ENCODE results near the gene DNLZ. TPM values are rescaled to one million over a fixed set of nuclear protein-coding genes. Genes with fewer than 3 reads are reported as not detected.
A peak's percentile ranks its signal among the peaks of the same experiment; 100 is the strongest.
"Not testable (repeated sequence)": the region's sequence is repeated elsewhere in the genome, so short reads cannot be mapped to it uniquely, and the experiment has no call there.

The DNLZ gene
- 12.1 TPM for polyA plus RNA-seq (2012; ENCODE audit: low read depth, missing spikeins)

GRCh38 chr9:136363106-136363948 is at the start of gene DNLZ:
DNLZ (minus strand) TSS chr9:136363744; CDS start chr9:136363714, 30 bp downstream.
- DNase-seq (ENCODE audit: insufficient read length, low spot score) (peak; percentile 100), FAIRE-seq (peak; percentile 98)
- TF ChIP-seq POU2F2 (IDR thresholded peaks at IDR 0.05; ENCODE audit: low read depth, low read length) (no peak), TAF1 (IDR thresholded peaks at IDR 0.05; ENCODE audit: low read depth, low read length) (no peak), SPI1 (IDR thresholded peaks at IDR 0.05; ENCODE audit: low read depth, low read length) (no peak), POLR2AphosphoS5 (IDR thresholded peaks at IDR 0.05; ENCODE audit: low read depth, low read length) (peak; percentile 78), PAX5 (IDR thresholded peaks at IDR 0.05; ENCODE audit: insufficient read depth, low read length, severe bottlenecking) (no peak), POLR2A (IDR thresholded peaks at IDR 0.05; ENCODE audit: low read depth, low read length) (peak; percentile 65; the same call in 1 of the 2 replicates)

GRCh38 chr9:136412962-136413361 is 49.4 kb upstream of the DNLZ start:
- FAIRE-seq (no peak), DNase-seq (ENCODE audit: insufficient read length, low spot score) (no peak)

GRCh38 chr9:136411378-136411777 is 47.8 kb upstream of the DNLZ start:
- no peak for DNase-seq (ENCODE audit: insufficient read length, low spot score)
- no peak for FAIRE-seq

More at GRCh38 chr9:136412962-136413361, 49.4 kb upstream of the DNLZ start:
- TF ChIP-seq POLR2A (IDR thresholded peaks at IDR 0.05; ENCODE audit: low read depth, low read length) = no peak
- TF ChIP-seq POLR2AphosphoS5 (IDR thresholded peaks at IDR 0.05; ENCODE audit: low read depth, low read length) = no peak
- TF ChIP-seq TAF1 (IDR thresholded peaks at IDR 0.05; ENCODE audit: low read depth, low read length) = no peak
- no peak for TF ChIP-seq POU2F2 (IDR thresholded peaks at IDR 0.05; ENCODE audit: low read depth, low read length)
- TF ChIP-seq PAX5 (IDR thresholded peaks at IDR 0.05; ENCODE audit: insufficient read depth, low read length, severe bottlenecking) = no peak
- TF ChIP-seq SPI1 (IDR thresholded peaks at IDR 0.05; ENCODE audit: low read depth, low read length) = no peak

GRCh38 chr9:136410500-136411287 is 47.1 kb upstream of the DNLZ start, which contains the start of the genes ENTR1 and PMPCA:
ENTR1 (minus strand) TSS chr9:136410614; CDS start chr9:136410397, 217 bp downstream.
PMPCA (plus strand) TSS chr9:136410658; CDS start chr9:136410669, 11 bp downstream.
- TF ChIP-seq TAF1 (IDR thresholded peaks at IDR 0.05; ENCODE audit: low read depth, low read length) (peak; percentile 98), POLR2AphosphoS5 (IDR thresholded peaks at IDR 0.05; ENCODE audit: low read depth, low read length) (peak; percentile 95), SPI1 (IDR thresholded peaks at IDR 0.05; ENCODE audit: low read depth, low read length) (peak; percentile 68), POLR2A (IDR thresholded peaks at IDR 0.05; ENCODE audit: low read depth, low read length) (peak; percentile 94), PAX5 (IDR thresholded peaks at IDR 0.05; ENCODE audit: insufficient read depth, low read length, severe bottlenecking) (peak; percentile 43), POU2F2 (IDR thresholded peaks at IDR 0.05; ENCODE audit: low read depth, low read length) (peak; percentile 49; the same call in 1 of the 2 replicates)
- FAIRE-seq (peak; percentile 99), DNase-seq (ENCODE audit: insufficient read length, low spot score) (peak; percentile 99)

More at GRCh38 chr9:136411378-136411777, 47.8 kb upstream of the DNLZ start:
- TF ChIP-seq PAX5 (IDR thresholded peaks at IDR 0.05; ENCODE audit: insufficient read depth, low read length, severe bottlenecking) = no peak
- 0 out of 2 replicates have a peak, but pooled peaks have one; percentile 23 for TF ChIP-seq POLR2A (IDR thresholded peaks at IDR 0.05; ENCODE audit: low read depth, low read length)
- TF ChIP-seq TAF1 (IDR thresholded peaks at IDR 0.05; ENCODE audit: low read depth, low read length) = no peak

- FAIRE-seq (peak; percentile 70), DNase-seq (ENCODE audit: insufficient read length, low spot score) (peak; percentile 56)
- TF ChIP-seq POLR2AphosphoS5 (IDR thresholded peaks at IDR 0.05; ENCODE audit: low read depth, low read length) = no peak; the same call in 1 of the 2 replicates
- TF ChIP-seq POLR2A (IDR thresholded peaks at IDR 0.05; ENCODE audit: low read depth, low read length) = no peak; the same call in 1 of the 2 replicates
- TF ChIP-seq PAX5 (IDR thresholded peaks at IDR 0.05; ENCODE audit: insufficient read depth, low read length, severe bottlenecking) = no peak
- no peak for TF ChIP-seq TAF1 (IDR thresholded peaks at IDR 0.05; ENCODE audit: low read depth, low read length)
- TF ChIP-seq SPI1 (IDR thresholded peaks at IDR 0.05; ENCODE audit: low read depth, low read length) = no peak
- no peak for TF ChIP-seq POU2F2 (IDR thresholded peaks at IDR 0.05; ENCODE audit: low read depth, low read length)
Observed at GRCh38 chr9:136409557-136410455, 46.3 kb upstream of the DNLZ start.

- TF ChIP-seq POLR2AphosphoS5 (IDR thresholded peaks at IDR 0.05; ENCODE audit: low read depth, low read length) (no peak), POLR2A (IDR thresholded peaks at IDR 0.05; ENCODE audit: low read depth, low read length) (no peak), SPI1 (IDR thresholded peaks at IDR 0.05; ENCODE audit: low read depth, low read length) (no peak), TAF1 (IDR thresholded peaks at IDR 0.05; ENCODE audit: low read depth, low read length) (no peak), POU2F2 (IDR thresholded peaks at IDR 0.05; ENCODE audit: low read depth, low read length) (no peak), PAX5 (IDR thresholded peaks at IDR 0.05; ENCODE audit: insufficient read depth, low read length, severe bottlenecking) (no peak)
- FAIRE-seq (peak; percentile 66), DNase-seq (ENCODE audit: insufficient read length, low spot score) (no peak)
Observed at GRCh38 chr9:136407911-136408310, 44.4 kb upstream of the DNLZ start.

GRCh38 chr9:136407061-136407460 is 43.5 kb upstream of the DNLZ start:
- not testable (repeated sequence) for FAIRE-seq; DNase-seq (ENCODE audit: insufficient read length, low spot score)

- FAIRE-seq = not testable (repeated sequence)
Observed at GRCh38 chr9:136405904-136406303, 42.4 kb upstream of the DNLZ start.

GRCh38 chr9:136405481-136405880 is 41.9 kb upstream of the DNLZ start:
- no peak for FAIRE-seq
- TF ChIP-seq POU2F2 (IDR thresholded peaks at IDR 0.05; ENCODE audit: low read depth, low read length) (no peak), PAX5 (IDR thresholded peaks at IDR 0.05; ENCODE audit: insufficient read depth, low read length, severe bottlenecking) (no peak), TAF1 (IDR thresholded peaks at IDR 0.05; ENCODE audit: low read depth, low read length) (no peak), POLR2A (IDR thresholded peaks at IDR 0.05; ENCODE audit: low read depth, low read length) (no peak), SPI1 (IDR thresholded peaks at IDR 0.05; ENCODE audit: low read depth, low read length) (no peak)

More at GRCh38 chr9:136405904-136406303, 42.4 kb upstream of the DNLZ start:
- DNase-seq (ENCODE audit: insufficient read length, low spot score) = not testable (repeated sequence)

More at GRCh38 chr9:136405481-136405880, 41.9 kb upstream of the DNLZ start:
- DNase-seq (ENCODE audit: insufficient read length, low spot score) = no peak

All from GM12891 (cell line).